AG10803 (cell line): Measurements from ENCODE around the gene ARHGAP15.

Experiments used
- DNase-seq: peaks from one replicate; pipeline ENCODE4 v3.0.0; 2010; ENCODE audit warnings: low read depth
- H3K4me3 ChIP-seq: 2 replicates; pipeline ENCODE4 v1.5.1; 2011; ENCODE audit warnings: mild to moderate bottlenecking, low read length, control low read depth
- TF ChIP-seq, protein P1 (sequence below): conservative IDR thresholded peaks from 2 replicates; pipeline ENCODE4 v1.5.1; 2011; ENCODE audit warnings: mild to moderate bottlenecking, low read length, control low read depth, inconsistent platforms

The ARHGAP15 gene

DNA sequence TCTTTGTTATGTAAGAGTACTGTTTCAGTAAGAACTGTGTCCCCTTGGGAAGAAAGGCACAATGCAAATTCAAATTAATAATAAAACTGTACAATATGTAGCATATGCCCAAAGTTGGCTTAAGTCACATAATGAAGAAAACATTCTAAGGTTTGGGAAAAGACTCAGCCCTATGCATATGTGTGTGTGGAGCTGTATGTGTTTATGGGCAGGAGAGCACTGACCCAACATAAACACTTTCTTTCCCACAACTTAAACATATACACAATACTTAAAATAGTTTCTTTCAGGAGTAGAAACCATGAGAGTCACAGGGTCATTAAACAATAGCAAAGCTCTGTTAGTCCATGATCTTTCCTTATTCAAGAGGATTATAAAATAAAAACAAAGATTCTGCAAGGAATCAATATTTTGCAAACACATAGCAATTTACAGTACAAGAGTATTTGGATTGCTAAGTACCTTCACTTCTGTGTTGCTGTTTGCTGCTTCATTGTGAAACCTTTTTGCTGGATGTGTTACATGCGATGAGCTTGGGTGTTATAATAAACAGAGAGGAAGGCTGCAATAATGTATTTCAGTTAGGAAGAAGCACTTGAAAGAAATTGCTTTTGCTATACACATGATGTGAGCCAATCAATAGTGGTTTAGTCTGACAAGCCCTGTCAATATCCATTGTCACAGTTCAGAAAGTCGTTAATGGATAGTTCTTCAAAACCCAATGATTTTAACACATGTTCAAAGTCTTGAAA is 347.3 kb downstream of the ARHGAP15 start:
- H3K4me3 ChIP-seq: no peak overlapping the region
- no peak for DNase-seq
- TF ChIP-seq, protein P1, sequence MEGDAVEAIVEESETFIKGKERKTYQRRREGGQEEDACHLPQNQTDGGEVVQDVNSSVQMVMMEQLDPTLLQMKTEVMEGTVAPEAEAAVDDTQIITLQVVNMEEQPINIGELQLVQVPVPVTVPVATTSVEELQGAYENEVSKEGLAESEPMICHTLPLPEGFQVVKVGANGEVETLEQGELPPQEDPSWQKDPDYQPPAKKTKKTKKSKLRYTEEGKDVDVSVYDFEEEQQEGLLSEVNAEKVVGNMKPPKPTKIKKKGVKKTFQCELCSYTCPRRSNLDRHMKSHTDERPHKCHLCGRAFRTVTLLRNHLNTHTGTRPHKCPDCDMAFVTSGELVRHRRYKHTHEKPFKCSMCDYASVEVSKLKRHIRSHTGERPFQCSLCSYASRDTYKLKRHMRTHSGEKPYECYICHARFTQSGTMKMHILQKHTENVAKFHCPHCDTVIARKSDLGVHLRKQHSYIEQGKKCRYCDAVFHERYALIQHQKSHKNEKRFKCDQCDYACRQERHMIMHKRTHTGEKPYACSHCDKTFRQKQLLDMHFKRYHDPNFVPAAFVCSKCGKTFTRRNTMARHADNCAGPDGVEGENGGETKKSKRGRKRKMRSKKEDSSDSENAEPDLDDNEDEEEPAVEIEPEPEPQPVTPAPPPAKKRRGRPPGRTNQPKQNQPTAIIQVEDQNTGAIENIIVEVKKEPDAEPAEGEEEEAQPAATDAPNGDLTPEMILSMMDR: no peak

DNA sequence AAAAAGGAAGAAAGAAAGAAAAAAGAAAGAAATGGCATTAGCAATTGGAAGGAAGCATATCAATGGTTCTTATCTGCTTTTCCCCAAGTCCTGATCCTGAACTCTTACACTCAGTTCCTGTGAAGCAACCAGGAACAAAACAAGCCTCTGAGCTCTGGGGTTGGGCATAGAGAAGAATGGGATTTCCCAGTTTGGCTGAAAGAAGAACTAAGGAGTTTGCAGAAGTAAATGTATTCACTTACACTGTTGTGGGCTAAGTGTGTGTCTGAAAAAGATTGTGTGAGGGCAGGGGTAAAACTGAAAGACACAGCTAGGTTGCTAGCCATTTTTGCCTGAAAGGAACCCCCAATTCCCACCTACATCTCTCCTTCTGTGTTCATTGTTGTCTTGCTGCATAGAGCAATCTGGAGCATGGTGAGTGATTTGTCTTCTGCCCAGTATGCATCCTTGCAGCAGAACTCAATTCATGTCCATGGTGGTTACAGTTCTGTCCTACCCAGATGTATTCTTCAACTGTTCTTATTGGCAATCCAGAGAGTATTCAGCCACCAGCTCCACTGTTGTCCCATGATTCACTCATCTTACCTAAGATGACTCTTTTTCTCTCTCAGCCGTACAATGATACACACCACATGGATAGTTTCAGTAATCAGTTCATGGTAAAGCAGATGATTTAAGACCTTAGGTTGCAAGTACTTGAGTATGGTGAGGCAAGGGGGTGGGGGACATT is 348.7 kb downstream of the ARHGAP15 start:
- TF ChIP-seq, protein P1: no peak
- no peak overlapping the region for H3K4me3 ChIP-seq
- no peak for DNase-seq

DNA sequence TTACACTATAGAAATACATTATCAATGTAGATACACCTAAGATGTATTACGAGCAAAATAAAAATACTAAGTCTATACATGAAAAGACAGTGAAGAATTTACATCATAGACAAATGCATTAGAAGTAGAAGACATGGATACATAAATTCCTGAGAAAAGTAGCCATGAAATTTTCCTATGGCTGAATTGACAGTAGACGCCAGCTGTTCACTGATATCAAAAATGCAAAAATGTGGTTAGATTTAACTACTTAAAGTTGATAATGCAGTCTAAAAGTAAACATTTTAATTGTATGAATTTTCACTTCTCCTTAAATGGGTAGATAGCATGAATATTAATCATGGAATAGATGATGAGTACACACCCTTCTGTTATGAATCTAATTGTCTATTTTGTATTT is 350.9 kb downstream of the ARHGAP15 start:
- no peak overlapping the region for H3K4me3 ChIP-seq
- TF ChIP-seq, protein P1: no peak
- no peak for DNase-seq

DNA sequence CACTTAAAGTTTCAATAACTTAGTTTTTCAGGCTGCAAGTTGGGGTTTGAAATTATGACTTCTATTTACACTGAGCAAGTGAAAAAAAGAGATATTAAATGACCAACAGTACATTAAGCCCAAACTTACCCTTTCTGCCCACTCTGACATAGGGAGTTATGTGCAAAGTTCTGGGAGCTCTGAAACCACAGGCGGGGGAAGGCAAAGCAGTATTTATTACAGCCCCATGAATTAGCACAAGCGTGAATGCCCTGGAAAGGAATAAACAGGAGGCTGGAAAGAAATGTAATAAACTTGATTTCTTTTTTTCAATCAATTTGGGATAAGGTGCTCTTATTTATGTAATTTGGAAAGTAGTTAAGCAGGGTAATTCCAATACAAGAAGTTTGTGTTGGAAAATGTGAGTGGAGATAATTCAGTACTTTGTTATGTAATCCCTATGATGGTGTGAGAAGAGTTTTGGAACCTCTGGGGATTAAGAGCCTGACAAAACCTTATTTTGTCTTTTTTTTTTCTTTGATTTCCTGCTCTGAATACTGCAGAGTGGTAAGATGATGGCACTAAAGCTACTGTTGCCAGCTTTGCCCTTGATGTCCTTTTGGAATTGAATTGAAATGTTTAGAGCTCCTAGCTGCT is 351.5 kb downstream of the ARHGAP15 start:
- H3K4me3 ChIP-seq: no peak overlapping the region
- TF ChIP-seq, protein P1: no peak
- peak; percentile 36 for DNase-seq

DNA sequence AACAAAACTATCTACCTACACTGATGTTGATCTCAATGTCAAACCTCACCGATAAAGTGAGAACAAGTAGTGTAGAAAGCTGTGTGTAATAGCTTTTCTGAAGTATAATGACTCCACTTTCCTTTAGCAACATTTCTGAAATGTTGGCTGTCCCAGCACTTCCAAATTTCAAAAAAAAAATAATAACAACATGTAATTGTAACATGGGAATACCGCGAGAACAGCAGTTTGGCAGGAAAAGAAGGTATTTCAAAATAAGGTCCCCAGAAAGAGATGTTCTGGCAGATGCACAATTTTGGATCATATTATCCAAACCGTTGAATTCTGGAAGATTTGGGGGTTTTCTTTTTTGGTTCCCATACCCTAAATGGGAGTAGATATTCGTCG is 352.0 kb downstream of the ARHGAP15 start:
- H3K4me3 ChIP-seq: no peak overlapping the region
- peak; percentile 8 for DNase-seq
- TF ChIP-seq, protein P1: no peak

DNA sequence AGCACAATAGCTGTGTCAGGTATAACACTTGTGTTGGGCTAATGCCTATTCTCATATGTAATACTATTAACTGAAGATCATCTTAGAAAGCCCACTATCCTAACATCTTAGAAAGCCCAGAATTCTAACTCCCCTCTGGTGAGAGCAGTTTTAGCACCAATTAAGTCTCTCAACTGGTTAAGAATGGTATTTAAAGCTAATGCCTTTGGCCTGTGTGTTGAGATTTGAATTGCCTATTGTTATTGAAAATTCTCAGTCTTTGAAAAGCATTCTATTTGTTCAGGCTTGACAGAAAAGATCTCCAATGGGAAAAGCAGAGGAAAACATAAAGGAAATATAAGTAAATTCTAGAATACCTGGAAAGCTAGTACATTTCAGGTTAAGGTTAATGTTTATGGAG is 352.5 kb downstream of the ARHGAP15 start:
- TF ChIP-seq, protein P1: no peak
- DNase-seq: no peak
- H3K4me3 ChIP-seq: no peak overlapping the region
